Activated CD4-positive, alpha-beta T cell treated with anti-CD3 and anti-CD28 coated beads, Interleukin-2, amount 50 U/mL, for 16 hours (primary cell): ENCODE data around the gene C2CD2L.
"Not testable (repeated sequence)": the region's sequence is repeated elsewhere in the genome, so short reads cannot be mapped to it uniquely, and the experiment has no call there.

ENCODE experiments used
- DNase-seq: peaks from one replicate; pipeline ENCODE4 v3.0.0-alpha.2; 2020

The C2CD2L gene

DNA sequence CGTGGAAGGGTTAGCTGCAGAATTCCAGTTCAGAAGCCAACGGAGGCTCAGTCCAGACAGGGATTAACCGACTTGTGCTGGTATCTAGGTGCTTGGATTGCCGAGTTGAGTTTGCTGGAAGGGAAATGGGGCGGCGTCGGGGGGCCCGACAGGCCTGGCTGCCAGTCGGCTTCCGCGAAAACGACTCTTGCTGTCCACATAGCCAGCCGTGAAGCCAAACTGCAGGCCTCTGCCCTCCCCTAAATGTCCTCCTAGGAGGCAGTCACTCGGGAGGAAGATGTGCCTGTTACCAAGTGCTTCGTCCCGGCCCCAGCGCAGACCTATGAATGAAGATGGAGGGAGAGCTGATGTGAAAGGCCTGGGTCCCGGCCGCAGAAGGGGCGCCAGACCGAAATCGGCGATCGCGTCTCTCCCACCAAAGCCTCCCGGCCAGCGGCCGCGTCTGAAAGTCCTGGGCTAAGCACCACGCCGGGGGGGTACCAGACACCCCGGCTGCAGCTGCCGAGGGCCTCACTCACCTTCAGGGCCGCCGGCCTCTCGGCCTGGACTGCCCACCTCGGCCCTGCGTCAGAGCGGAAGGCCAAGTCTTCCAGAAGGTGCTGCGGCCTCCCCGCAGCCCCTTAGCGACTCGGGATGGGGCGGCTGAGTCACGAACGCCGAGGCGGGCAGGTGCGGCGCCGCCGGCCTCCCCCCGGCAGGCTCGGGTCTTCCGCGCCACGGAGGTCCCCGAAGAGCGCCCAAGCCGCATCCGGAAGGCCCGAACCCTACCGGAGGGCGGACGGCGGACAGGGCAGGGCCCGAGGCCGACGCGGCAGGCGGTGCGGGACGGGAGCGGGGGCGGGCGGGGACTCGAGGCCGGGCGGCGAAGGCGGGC lies 13.0 kb upstream of the C2CD2L start:
- peak; percentile 44 for DNase-seq

DNA sequence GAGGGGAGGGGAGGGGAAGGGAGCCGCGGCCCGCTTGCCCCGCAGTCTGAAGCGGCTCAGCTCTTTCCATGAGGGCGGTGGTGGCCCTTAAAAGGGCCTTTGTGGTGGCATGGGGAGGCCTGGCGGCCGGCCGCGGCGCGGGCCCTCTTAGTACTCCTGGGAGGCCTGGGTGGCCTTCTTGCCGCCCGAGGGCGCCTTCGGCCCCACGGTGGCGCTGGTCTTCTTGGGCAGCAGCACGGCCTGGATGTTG lies 12.4 kb upstream of the C2CD2L start:
- DNase-seq, result peak; percentile 73

DNA sequence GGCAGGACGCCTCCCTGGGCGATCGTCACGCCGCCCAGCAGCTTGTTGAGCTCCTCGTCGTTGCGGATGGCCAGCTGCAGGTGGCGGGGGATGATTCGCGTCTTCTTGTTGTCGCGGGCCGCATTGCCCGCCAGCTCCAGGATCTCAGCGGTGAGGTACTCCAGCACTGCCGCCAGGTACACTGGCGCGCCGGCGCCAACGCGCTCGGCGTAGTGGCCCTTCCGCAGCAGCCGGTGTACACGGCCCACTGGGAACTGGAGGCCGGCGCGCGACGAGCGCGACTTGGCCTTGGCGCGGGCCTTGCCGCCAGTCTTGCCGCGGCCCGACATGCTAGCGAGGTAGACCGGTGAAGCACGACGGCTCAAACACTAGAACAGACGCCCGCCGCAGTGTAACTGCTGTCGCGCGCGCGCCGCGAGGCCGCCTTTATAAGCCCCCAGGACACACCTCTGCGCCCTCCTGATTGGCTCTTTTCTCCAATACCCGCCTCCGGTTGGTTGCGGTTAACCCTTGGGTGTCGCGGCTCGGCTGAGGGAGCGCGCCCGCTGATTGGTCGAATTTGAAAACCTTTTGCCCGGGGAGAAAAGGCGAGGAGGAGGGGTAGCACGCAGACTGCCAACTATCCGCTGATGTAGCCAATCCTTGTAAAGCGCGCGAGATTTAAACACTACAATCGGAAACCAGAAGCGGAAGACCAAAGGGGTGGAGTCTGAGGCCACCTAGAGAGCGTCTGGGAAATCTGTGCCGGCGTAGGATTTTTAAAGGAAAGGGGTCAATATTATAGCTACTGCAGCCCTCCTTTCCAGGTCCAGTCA lies 11.9 kb upstream of the C2CD2L start:
- peak; percentile 100 for DNase-seq

DNA sequence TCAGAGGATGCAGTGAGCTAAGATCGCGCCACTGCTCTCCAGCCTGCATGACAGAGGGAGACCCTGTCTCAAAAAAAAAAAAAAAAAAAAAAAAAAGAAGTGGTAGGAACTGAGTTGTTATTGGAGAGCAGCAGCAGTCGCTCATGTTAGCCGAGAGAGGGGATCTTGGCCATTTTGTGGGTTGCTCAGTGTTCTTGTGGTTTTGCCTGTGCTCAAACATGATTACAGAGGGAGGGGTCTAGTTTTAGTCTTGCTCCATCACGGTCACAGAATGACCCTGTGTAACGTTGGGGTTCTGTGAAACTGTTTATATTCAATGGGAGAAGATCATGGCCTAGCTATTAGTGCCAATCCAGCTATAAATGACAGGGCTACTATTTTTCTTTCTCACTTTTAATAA lies 7.4 kb upstream of the C2CD2L start:
- no peak for DNase-seq

DNA sequence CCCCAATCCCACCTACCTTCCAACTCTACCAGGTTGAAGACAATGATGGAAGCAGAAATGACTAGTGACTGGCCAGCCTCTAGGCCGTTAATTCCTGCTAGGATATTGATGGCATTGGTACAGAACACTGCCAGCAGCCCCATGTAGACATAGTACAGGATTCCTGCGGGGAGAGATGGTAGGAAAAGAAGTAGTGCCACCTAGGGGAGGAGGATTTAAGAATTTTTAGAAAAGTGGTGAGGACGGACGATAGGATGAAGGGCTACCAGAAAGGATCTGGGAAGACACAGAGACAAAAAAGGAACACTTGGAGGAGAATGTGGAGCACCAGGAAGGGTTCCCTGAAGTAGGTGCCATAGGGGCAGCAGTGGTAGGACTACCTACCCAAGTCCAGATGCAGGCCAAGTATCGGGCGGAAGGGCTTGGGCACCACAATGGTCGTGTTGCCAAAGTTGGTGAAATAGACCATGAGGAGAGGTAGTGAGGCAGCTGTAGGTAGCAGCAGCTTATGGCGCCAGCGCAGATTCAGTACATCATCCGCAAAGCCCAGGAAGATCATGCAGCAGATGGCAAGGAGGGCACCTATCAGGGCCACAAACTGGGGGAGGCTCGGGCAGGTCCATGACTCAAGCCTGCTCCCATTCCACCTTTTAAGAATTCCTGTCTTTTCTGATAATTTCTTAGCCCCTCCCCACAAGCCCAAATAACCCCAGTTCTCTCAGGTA lies 6.7 kb upstream of the C2CD2L start:
- no peak for DNase-seq

DNA sequence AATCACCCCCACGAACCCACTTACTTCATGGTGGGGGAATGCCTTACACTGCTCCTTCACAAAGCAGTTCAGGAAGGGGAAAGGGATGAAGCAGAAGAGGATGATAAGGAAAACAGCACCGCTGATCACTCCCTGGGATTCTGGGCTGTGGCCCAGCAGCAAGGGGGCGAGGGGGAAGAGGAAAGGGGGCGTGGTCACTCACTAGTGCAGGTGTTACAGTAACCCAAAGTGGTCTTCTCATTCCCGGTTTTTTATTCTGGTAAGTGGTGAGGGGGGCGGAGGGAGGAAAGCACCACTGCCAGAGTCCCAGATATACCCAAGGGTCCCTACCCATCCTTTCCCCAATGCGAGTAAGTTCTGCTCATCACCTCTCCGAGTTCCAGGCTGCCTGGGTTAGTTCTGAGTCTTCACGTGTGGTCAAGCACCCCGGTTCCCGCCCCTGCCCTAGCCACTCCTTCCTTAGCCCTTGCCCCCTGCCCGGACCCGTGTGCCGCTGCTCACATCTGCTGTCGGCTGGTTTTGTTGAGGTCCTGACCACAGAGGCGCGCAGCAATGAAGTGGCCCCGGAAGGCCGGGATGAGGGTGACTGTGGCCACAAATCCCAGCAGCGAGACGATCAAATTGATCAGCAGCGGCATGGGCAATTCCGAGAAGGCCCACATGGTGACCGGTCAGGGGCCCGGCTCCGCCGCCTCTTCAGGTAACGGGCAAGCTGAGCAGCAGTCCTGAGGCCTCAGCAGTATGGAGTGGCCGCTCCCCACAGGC lies 6.0 kb upstream of the C2CD2L start:
- peak; percentile 61 for DNase-seq

DNA sequence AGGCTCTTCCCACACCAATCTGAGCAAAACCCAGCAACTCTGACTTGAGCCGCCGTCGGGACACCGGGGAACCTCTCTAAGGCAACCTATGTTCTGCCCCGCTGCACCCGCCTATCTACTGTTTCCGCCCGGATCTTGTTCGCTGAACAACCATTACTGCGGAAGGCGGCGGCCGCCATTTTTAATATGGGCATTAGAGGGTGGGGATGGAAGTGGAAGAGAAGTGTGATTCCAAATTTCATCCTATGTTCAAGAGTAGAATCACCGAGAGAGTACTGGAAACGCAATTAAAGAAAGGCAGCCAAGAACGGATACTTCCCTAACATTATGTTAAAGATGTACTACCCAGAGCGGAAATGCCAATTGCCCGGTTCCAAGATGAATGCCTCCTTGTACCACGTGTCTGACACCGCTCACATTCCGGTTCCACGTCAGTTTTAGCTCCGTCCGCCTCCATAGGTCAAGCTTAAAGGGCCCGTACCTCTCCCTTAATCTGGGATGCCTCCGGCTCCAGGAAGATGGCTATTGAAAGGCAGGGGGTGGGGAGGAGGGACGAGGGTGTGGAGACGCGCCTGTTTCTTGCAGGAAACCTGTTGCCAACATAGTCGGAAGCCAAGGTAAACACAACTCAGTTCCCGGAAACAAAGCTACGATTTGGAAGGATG lies 5.3 kb upstream of the C2CD2L start, which contains the start of gene DPAGT1:
DPAGT1 (minus strand) TSS at position 95 of the 665 bp plus-strand sequence. CDS start 198 bp downstream, outside the sequence.
- DNase-seq, result peak; percentile 93

DNA sequence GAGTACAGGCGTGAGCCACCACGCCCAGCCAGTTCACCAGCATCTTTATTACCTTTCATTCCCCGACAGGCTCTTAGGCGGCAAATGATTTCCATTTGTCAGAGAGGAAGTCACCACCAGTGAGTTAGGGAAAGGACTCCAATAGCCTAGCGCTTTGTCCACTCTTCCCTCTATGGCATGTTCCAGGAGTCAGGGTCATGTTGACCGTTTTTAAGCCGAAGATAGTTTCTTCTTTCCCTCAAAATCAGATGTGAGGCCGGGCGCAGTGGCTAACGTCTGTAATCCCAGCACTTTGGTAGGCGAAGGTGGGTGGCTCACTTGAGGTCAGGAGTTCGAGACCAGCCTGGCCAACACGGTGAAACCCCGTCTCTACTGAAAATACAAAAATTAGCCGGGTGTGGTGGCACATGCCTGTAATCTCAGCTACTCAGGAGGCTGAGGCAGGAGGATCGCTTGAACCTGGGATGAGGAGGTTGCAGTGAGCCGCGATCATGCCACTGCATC lies 3.9 kb upstream of the C2CD2L start:
- DNase-seq, result not testable (repeated sequence)

DNA sequence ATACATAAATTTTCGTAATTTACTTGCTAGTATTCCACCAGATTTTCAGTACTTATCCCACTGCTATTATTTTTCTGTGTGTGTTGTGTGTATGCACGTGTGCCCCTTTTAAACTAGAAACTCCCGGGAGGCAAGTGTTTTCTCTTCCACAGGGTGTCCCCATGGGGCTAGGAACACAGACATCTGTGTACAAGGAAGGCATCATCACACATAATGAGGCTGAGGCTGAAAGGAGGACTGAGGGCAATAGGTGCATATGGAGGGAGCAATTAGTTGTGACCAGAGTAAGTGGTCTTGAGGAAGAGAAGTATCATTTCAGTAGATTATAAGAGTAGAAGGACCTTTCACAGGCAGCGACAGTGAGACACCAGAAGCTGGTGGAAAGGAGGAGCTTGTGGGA lies 3.4 kb upstream of the C2CD2L start:
- DNase-seq, result no peak

DNA sequence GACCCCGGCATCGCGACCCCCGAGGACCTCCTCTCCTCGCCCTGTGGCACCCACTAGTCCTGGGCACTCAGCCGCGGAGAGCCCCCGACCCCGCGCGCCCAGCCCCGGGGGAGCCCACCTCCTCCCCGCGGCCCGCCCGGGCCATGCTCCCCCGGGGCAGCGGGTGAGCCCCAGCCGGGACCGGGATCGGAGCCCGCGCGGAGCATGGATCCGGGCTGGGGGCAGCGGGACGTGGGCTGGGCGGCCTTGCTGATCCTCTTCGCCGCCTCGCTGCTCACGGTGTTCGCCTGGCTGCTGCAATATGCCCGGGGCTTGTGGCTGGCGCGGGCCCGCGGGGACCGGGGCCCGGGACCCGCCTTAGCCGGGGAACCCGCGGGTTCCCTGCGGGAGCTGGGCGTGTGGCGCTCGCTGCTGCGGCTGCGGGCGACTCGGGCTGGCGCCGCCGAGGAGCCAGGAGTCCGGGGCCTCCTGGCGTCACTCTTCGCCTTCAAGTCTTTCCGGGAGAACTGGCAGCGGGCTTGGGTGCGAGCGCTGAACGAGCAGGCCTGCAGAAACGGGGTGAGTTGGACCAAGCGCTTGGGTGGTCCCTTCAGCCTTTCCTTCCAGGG lies 498 bp downstream of the C2CD2L start:
- DNase-seq, result no peak

DNA sequence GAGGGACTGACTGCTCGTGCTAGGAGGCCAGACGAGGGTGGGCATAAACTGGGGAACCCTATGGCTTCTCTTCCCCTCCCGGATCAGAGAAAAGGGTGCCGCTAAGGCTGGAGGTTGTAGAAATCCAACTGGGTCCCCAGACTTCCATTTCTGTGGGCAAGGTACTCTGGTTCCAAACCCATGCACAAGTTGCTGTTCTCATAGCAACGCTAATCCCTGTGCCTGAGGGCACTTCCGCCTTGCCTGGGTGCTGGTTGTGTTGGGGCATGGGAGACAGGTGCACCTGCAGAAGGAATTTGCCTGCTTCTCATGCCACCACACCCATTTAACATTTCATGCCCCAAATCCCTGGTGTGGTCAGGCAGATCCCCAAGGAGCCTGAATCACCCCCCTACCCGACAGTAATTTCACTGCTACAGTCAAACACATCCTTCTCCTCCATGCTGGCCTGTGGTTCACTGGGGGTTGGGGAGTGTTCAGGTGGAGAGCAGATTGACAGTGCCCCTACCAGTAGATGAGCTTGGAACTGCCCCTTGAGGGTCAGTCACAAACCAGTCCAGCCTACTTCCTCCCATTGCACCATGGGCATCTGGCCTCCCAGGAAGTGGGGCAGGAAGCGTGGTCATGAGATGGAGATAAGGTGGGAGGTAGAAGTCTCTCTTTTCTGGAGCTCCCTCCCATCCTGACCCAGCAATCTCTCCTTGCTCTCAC lies 1.2 kb downstream of the C2CD2L start:
- peak; percentile 51 for DNase-seq

DNA sequence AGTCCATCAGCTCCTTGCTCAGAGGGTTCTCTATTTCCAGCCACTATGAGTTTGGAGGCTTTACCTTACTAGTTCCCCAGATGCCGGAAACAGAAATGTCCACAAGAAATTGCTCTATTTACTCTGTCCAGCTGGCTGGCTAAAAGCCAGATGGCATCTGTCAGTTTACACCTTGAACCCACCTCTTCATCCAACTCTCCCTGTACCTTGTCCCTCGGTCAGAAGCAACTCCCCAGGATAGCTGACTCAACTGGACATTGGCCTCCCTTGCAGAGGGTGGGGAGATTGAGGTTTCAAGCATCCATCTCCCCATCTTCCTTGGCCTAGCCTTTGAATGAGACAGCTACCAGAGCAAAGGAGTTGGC lies 1.7 kb downstream of the C2CD2L start:
- DNase-seq, result no peak

DNA sequence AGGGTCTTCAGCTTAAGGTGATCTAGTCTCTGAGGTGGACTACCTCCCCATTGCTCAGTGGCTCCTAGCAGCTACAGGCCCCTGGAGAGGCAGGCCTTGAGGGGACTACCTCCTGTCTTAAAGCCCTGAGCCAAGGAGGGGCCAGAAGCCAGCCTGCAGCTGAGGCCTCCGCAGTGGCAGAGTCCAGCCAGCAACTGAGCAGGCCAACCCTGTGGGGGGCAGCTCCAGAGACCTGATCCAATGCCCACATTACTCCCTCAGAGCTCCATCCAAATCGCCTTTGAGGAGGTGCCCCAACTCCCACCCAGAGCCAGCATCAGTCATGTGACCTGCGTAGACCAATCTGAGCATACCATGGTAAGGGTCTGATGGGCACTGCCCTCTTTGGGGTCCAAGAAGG lies 2.7 kb downstream of the C2CD2L start:
- DNase-seq, result no peak

DNA sequence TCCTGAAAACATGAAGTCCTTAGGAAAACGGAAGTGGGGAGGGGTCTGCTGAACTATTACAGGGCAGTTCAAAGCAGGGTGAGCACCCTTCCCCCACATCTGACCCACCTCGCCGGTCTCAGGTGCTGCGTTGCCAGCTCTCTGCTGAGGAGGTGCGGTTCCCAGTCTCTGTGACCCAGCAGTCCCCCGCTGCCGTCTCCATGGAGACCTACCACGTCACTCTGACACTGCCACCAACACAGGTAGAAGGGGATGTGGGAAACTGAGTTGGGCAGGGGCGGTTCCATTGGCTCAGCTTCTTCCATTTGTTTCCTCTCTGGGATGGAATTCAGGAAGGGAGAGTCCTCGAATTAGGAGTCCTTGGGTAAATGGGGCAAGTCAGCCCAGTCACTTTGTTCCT lies 3.3 kb downstream of the C2CD2L start:
- DNase-seq, result no peak

DNA sequence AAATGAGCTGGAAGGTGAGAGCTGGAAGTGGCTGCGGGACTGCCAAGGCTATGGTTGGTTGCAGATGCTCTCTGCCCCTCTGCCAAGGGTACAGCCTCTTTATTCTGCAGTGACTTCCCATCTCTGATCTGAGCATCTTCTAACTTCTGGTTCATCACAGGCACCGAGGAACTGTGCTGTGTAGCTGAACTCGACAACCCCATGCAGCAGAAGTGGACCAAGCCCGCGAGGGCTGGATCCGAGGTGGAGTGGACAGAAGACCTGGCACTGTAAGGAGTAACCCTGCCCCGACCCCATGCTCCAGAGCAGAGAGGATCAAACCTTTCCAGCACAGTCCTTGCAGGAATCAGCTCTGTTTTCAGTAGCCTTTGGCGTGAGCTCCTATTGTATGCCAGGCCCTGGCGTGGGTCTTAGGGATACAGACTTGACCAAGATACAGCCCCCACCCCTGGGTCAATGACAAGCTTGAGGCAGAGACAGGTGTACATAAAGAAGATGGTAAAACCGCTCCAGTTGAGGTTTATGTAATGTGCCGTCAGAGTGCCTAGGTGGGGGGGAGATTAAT lies 4.3 kb downstream of the C2CD2L start:
- no peak for DNase-seq

DNA sequence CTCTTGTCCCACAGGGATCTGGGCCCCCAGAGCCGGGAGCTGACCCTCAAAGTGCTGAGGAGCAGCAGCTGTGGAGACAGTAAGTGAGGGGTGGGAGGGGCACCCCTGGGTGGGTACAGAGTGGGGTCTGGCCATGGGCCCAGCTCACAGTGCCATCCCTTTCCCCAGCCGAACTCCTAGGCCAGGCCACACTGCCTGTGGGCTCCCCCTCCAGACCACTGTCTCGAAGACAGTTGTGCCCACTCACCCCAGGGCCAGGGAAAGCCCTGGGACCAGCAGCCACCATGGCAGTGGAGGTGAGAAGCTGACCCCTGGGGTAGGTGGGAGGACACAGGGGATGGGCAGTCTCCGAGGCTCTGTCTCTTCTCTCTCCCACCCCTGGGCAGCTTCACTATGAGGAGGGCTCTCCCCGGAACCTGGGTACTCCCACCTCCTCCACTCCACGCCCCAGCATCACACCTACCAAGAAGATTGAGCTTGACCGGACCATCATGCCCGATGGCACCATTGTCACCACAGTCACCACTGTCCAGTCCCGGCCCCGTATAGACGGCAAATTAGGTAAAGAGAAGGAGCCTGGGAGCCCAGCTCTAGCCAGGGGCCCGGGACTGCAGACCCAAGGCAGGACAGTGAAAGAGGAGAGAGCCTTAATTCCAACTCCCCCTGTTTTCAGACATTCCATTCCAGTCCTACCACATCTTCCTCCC lies 5.3 kb downstream of the C2CD2L start:
- no peak for DNase-seq

DNA sequence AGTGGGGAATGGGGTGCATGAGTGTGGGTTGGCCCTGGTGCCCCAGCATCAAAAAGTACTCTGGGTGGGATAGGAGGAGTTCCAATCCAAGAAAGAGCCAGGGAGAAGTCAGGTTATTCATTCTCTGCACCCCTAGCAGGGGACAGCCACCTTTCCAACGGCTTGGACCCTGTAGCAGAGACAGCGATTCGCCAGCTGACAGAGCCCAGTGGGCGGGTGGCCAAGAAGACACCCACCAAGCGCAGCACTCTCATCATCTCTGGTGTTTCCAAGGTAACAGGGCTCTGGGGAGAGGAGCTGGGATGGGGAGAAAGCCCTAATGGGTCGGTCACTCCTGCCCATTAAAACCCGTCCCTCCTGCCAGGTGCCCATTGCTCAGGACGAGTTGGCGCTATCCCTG lies 6.6 kb downstream of the C2CD2L start:
- no peak for DNase-seq

DNA sequence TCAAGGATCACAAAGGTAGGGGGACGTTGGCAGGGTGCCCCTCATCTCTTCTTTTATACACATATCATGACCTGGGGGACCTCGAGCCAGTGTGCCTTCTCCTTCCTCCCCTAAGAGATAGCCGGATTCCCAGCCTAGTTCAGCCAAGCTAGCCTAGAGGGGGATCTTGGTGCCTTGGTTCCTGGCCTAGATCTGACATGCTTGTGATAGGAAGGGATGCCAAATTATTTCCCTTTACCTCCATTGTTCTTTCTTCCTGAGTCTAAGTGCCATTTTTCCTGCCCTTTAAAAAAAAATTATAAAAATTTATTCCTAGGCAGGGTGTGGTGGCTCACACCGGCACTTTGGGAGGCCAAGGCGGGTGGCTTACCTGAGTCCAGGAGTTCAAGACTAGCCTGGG lies 7.2 kb downstream of the C2CD2L start:
- DNase-seq, result no peak

DNA sequence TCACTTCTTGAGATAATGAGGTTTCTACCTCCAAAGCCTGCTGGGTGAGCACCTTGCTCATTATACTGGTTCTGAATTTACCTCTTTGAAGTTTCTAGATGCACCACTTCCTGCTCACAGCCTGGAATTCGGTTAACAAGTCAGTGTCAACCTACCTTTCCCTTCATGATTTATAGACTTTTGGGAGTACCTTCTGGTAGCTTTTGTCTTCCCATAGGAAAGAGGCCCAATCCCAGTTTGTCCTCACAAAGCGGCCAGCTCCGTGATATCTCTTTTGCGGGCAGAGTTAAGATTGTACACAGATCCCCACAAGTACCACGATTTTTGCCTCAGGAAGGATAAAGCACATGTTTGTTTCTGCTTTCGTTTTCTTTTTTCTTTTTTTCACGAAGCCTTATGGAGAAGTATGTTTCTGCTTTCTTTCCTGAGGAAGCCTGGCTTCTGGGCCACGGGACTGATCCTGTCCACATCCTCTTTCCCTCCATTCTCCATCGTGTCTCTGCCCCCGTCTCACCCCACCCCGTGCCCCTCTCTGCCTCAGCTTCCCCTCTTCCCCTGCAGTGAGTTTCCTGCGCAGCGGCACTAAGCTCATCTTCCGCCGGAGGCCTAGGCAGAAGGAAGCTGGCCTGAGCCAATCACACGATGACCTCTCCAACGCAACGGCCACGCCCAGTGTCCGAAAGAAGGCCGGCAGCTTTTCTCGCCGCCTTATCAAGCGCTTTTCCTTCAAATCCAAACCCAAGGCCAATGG lies 8.5 kb downstream of the C2CD2L start:
- DNase-seq, result no peak
